ENCODE data around the gene TBC1D22A. TPM values are rescaled to one million over a fixed set of nuclear protein-coding genes. Genes with fewer than 3 reads are reported as not detected.

The TBC1D22A gene
- total RNA-seq, 1 experiment from 2014 or later, result 20.9 TPM

DNA sequence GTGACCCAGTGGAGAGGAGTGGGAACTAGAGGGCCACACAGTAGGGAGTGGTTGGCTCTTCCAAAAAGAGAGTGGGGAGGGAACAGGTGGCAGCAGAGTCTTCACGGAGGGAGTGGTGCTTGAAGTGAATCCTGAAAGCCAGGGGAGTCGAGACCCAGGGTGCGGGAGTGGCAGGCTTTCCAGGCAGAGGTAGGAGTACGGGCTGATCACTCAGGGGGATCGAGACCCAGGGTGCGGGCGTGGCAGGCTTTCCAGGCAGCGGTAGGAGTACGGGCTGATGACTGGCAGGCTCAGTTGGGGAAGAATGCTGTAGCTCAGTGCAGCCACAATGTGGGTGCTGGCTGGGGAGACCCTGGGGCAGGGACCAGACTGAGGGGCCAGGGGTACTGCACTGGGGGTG lies 148.2 kb downstream of the TBC1D22A start:
- no peaks in the 10 kb centered on the region for H3K9me2 ChIP-seq (ENCODE audit: insufficient read depth)
- BruUV-seq (replicated peaks), result no TSS peak
- POLR2A ChIA-PET, result no interaction called here
- TF ChIP-seq REST (IDR thresholded peaks at IDR 0.05; ENCODE audit: low read depth), result no peak
- TF ChIP-seq EGR1 (IDR thresholded peaks at IDR 0.05; ENCODE audit: low read depth), result no peak
- TF ChIP-seq ZFX (IDR thresholded peaks at IDR 0.05), result no peak
- no peak for TF ChIP-seq EZH2phosphoT487 (IDR thresholded peaks at IDR 0.05; ENCODE audit: borderline replicate concordance)
- no peak for TF ChIP-seq ZBTB33 (IDR thresholded peaks at IDR 0.05; ENCODE audit: extremely low read depth, insufficient replicate concordance, low read length)
- TF ChIP-seq SRF (IDR thresholded peaks at IDR 0.05; ENCODE audit: low read depth), result no peak
- no peak for TF ChIP-seq SP1 (IDR thresholded peaks at IDR 0.05; ENCODE audit: low read depth)
- no peak for TF ChIP-seq RAD21 (IDR thresholded peaks at IDR 0.05; ENCODE audit: low read depth)
- no peak for TF ChIP-seq EZH2 (IDR thresholded peaks at IDR 0.05)
- no peak for TF ChIP-seq TCF7L2 (IDR thresholded peaks at IDR 0.05; ENCODE audit: borderline replicate concordance, extremely low read depth, insufficient read depth, insufficient read length)
- TF ChIP-seq CEBPB (IDR thresholded peaks at IDR 0.05; ENCODE audit: low read depth), result no peak
- no peak for TF ChIP-seq JUND (IDR thresholded peaks at IDR 0.05)
- no peak for TF ChIP-seq YY1 (IDR thresholded peaks at IDR 0.05; ENCODE audit: extremely low read depth, insufficient replicate concordance, low read depth, low read length)
- no peak for TF ChIP-seq CTCF (IDR thresholded peaks at IDR 0.05 in 2 of 3, conservative IDR thresholded peaks at IDR 0.05 in 1 of 3; ENCODE audit: borderline replicate concordance in 1 of 3, insufficient read depth in 1 of 3, low read depth in 2 of 3, low read length in 2 of 3)
- no peak for TF ChIP-seq POLR2AphosphoS5 (IDR thresholded peaks at IDR 0.05; ENCODE audit: low read depth, low read length)
- no peak for TF ChIP-seq POLR2A (IDR thresholded peaks at IDR 0.05; ENCODE audit: borderline replicate concordance, extremely low read depth, insufficient read depth, insufficient read length)
- no peak for TF ChIP-seq SIN3A (IDR thresholded peaks at IDR 0.05; ENCODE audit: low read depth)
- no peak for TF ChIP-seq CBX3 (IDR thresholded peaks at IDR 0.05; ENCODE audit: low read depth)
- H3K36me3 ChIP-seq (ENCODE audit: control insufficient read depth in 1 of 2, insufficient read depth in 2 of 2, low read length in 2 of 2), result 0 out of 4 replicates have a peak, but pooled peaks cover 0 to 5% of the 10 kb centered on the region in 2 experiments
- intact Hi-C loops (cut with micrococcal nuclease), result no loop called here
- no peaks in the 10 kb centered on the region for H3K27me3 ChIP-seq (ENCODE audit: insufficient read depth, low read length)
- no peak overlapping the region for H3K9ac ChIP-seq (ENCODE audit: low read length)
- no peak for ATAC-seq
- RAD21 ChIA-PET (ENCODE audit: low non-redundant PET in 1 of 2, low total read pairs in 2 of 2, uncharacterized antibody in 2 of 2, unreplicated experiment in 2 of 2), result no interaction called here
- no peaks in the 10 kb centered on the region for H4K20me1 ChIP-seq (ENCODE audit: insufficient read depth)
- H3K4me1 ChIP-seq (ENCODE audit: control insufficient read depth in 1 of 2, insufficient read depth in 2 of 2, low read length in 2 of 2), result no peaks in the 10 kb centered on the region
- H3K27ac ChIP-seq (ENCODE audit: low read depth, low read length), result no peak overlapping the region
- H3K4me2 ChIP-seq (ENCODE audit: low read length), result no peak overlapping the region
- no peaks in the 10 kb centered on the region for H3K9me3 ChIP-seq (ENCODE audit: control insufficient read depth in 1 of 2, insufficient read depth in 1 of 2, low read depth in 1 of 2, low read length in 2 of 2)
- H3K79me2 ChIP-seq (ENCODE audit: insufficient read depth, low read length), result no peaks in the 10 kb centered on the region
- H3K4me3 ChIP-seq (replicated peaks in 1 of 2; ENCODE audit: low read depth in 1 of 2, low read length in 2 of 2), result no peak overlapping the region
- DNase-seq (ENCODE audit: low read depth, low spot score), result no peak
- H2AFZ ChIP-seq (ENCODE audit: low read depth, low read length, poor library complexity, severe bottlenecking), result no peak overlapping the region
- CTCF ChIA-PET, result no interaction called here
